ENCODE results near the gene CNGB1.

DNA sequence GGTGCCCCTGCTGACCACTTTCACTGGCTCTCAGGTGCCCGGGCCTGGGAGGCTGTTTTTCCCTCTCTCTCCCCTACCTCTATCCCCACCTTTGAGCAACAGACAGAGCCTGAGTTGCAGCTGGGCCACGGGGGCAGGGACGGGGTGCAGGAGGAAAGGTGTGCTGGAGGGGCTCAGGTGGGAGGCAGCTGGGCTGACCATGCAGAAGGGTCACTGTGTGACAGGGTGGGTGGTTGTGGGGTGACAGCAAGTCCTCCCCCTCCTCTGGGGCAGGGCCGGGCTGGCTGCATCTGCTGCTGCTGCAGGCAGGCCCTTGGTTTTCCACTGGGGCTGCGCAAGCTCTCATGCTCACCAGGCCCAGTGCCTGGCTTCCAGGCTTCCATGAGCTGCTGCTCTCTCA, 23.0 kb upstream of the CNGB1 start:
- TF ChIP-seq, protein P1, sequence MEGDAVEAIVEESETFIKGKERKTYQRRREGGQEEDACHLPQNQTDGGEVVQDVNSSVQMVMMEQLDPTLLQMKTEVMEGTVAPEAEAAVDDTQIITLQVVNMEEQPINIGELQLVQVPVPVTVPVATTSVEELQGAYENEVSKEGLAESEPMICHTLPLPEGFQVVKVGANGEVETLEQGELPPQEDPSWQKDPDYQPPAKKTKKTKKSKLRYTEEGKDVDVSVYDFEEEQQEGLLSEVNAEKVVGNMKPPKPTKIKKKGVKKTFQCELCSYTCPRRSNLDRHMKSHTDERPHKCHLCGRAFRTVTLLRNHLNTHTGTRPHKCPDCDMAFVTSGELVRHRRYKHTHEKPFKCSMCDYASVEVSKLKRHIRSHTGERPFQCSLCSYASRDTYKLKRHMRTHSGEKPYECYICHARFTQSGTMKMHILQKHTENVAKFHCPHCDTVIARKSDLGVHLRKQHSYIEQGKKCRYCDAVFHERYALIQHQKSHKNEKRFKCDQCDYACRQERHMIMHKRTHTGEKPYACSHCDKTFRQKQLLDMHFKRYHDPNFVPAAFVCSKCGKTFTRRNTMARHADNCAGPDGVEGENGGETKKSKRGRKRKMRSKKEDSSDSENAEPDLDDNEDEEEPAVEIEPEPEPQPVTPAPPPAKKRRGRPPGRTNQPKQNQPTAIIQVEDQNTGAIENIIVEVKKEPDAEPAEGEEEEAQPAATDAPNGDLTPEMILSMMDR (IDR thresholded peaks at IDR 0.05), result no peak
- TF ChIP-seq ZBTB33 (IDR thresholded peaks at IDR 0.05; ENCODE audit: borderline replicate concordance, low read depth), result no peak
- no peak for TF ChIP-seq JUND (IDR thresholded peaks at IDR 0.05)

Data from SK-N-SH (cell line).